H1 (cell line): ENCODE measurements around the gene ADAMTS6. TPM values are rescaled to one million over a fixed set of nuclear protein-coding genes. Genes with fewer than 3 reads are reported as not detected.
"Not testable (repeated sequence)": the region's sequence is repeated elsewhere in the genome, so short reads cannot be mapped to it uniquely, and the experiment has no call there.

Experiments used
- CTCF ChIA-PET: fragments of 300-600 bp; sonication (Branson Sonifier 250); formaldehyde crosslinking; loops from one replicate; lab custom pipeline; 2021; ENCODE audit not compliant: partially characterized antibody; lab: Charles Lee
- POLR2A ChIA-PET: fragments of 300-600 bp; sonication (Branson Sonifier 250); formaldehyde crosslinking; loops from one replicate; lab custom pipeline; 2021; ENCODE audit warnings: inconsistent platforms; ENCODE audit not compliant: partially characterized antibody; lab: Charles Lee
- DNase-seq, 2 experiments: peaks; one replicate each; pipeline versions ENCODE4 v3.0.0 to v3.0.0-alpha.2; 2010 to 2022; ENCODE audit warnings: low spot score in 2 of 2, low read depth in 1 of 2, mixed read lengths in 1 of 2
- FAIRE-seq: peaks from 2 replicates; lab custom pipeline; 2011; peaks lifted over from hg19 to GRCh38; lab: Jason Lieb, UNC
- H2AFZ ChIP-seq: 2 replicates; pipeline ENCODE4 v1.8.1; 2012; ENCODE audit warnings: low read length, inconsistent platforms
- H2AK5ac ChIP-seq: 2 replicates; pipeline ENCODE4 v1.6.1; 2013; ENCODE audit warnings: low read depth, low read length
- H2BK120ac ChIP-seq: replicated peaks from 2 replicates; pipeline ENCODE3; 2013; ENCODE audit warnings: low read depth, low read length, inconsistent platforms
- H2BK12ac ChIP-seq: 2 replicates; pipeline ENCODE4 v1.6.1; 2013; ENCODE audit warnings: low read depth, low read length
- H2BK15ac ChIP-seq: 2 replicates; pipeline ENCODE4 v1.6.1; 2013; ENCODE audit warnings: low read length
- H2BK20ac ChIP-seq: 2 replicates; pipeline ENCODE4 v1.6.1; 2013; ENCODE audit warnings: low read length
- H2BK5ac ChIP-seq: 2 replicates; pipeline ENCODE4 v1.6.1; 2013; ENCODE audit warnings: low read depth, low read length
- H3K14ac ChIP-seq: 2 replicates; pipeline ENCODE4 v1.6.1; 2013; ENCODE audit warnings: inconsistent platforms; ENCODE audit not compliant: insufficient read length
- H3K18ac ChIP-seq: 2 replicates; pipeline ENCODE4 v1.6.1; 2013; ENCODE audit warnings: low read length; ENCODE audit errors: extremely low read depth
- H3K23ac ChIP-seq: 2 replicates; pipeline ENCODE4 v1.6.1; 2013; ENCODE audit warnings: inconsistent platforms; ENCODE audit not compliant: insufficient read length
- H3K23me2 ChIP-seq: 2 replicates; pipeline ENCODE4 v1.6.1; 2013; ENCODE audit warnings: low read depth, low read length
- H3K27ac ChIP-seq: 2 replicates; pipeline ENCODE4 v1.6.1; 2011; ENCODE audit warnings: low read depth, low read length, inconsistent platforms
- H3K27me3 ChIP-seq, 4 experiments: replicated peaks in 1 of 4; 1 replicate in 1 of 4; 2 replicates in 3 of 4; pipeline versions ENCODE4 v1.6.1 to v1.8.1; 2011 to 2013; ENCODE audit warnings: low read length in 3 of 4, mild to moderate bottlenecking in 3 of 4, inconsistent platforms in 2 of 4, mixed read lengths in 2 of 4, moderate library complexity in 1 of 4; ENCODE audit not compliant: control insufficient read depth in 3 of 4, insufficient read depth in 3 of 4; ENCODE audit errors: extremely low read depth in 1 of 4
- H3K36me3 ChIP-seq, 4 experiments: 2 replicates each; pipeline versions ENCODE4 v1.6.1 to v1.8.1; 2011 to 2013; ENCODE audit warnings: mild to moderate bottlenecking in 4 of 4, low read length in 3 of 4, moderate library complexity in 2 of 4, control low read depth in 1 of 4, inconsistent platforms in 1 of 4; ENCODE audit not compliant: insufficient read depth in 4 of 4, control insufficient read depth in 2 of 4
- H3K4ac ChIP-seq: replicated peaks from 2 replicates; pipeline ENCODE3; 2013; ENCODE audit warnings: low read length, low read depth, mixed read lengths, inconsistent platforms; ENCODE audit not compliant: insufficient read length
- H3K4me1 ChIP-seq, 4 experiments: replicated peaks in 1 of 4; 1 replicate in 1 of 4; 2 replicates in 3 of 4; pipeline versions ENCODE4 v1.6.1 to v1.8.1; 2011 to 2013; ENCODE audit warnings: low read length in 3 of 4, inconsistent platforms in 2 of 4, mixed read lengths in 1 of 4; ENCODE audit not compliant: insufficient read depth in 4 of 4, control insufficient read depth in 3 of 4
- H3K4me2 ChIP-seq, 2 experiments: 2 replicates each; pipeline versions ENCODE4 v1.6.1 to v1.8.1; 2011 to 2013; ENCODE audit warnings: low read depth in 2 of 2, low read length in 2 of 2, control low read depth in 1 of 2, inconsistent platforms in 1 of 2, mild to moderate bottlenecking in 1 of 2; ENCODE audit not compliant: insufficient read depth in 1 of 2
- H3K4me3 ChIP-seq, 4 experiments: fragments of 200-600, 300-600 bp in 1 of 4; sonication (generic), shearing (Covaris generic), sonication (Bioruptor Twin) in 1 of 4; 2 replicates each; pipeline versions ENCODE4 v1.5.1 to v1.8.1; 2011 to 2016; ENCODE audit warnings: low read length in 4 of 4, low read depth in 3 of 4, control low read depth in 2 of 4, inconsistent platforms in 2 of 4, mild to moderate bottlenecking in 2 of 4, mixed read lengths in 1 of 4, moderate library complexity in 1 of 4; ENCODE audit not compliant: insufficient read depth in 2 of 4; ENCODE audit errors: extremely low read depth in 1 of 4
- H3K56ac ChIP-seq: replicated peaks from 2 replicates; pipeline ENCODE3; 2013; ENCODE audit warnings: low read depth, mild to moderate bottlenecking, mixed read lengths, low read length, inconsistent platforms; ENCODE audit not compliant: insufficient read length
- H3K79me1 ChIP-seq: 2 replicates; pipeline ENCODE4 v1.6.1; 2013; ENCODE audit warnings: low read depth, low read length, control low read depth
- H3K79me2 ChIP-seq, 2 experiments: 2 replicates each; pipeline versions ENCODE4 v1.6.1 to v1.8.1; 2012 to 2013; ENCODE audit warnings: low read length in 2 of 2, mild to moderate bottlenecking in 2 of 2, inconsistent platforms in 1 of 2; ENCODE audit not compliant: insufficient read depth in 2 of 2, control insufficient read depth in 1 of 2
- H3K9ac ChIP-seq, 4 experiments: replicated peaks in 1 of 4; 1 replicate in 1 of 4; 2 replicates in 3 of 4; pipeline versions ENCODE4 v1.6.1 to v1.8.1; 2011 to 2013; ENCODE audit warnings: low read depth in 3 of 4, low read length in 3 of 4, control low read depth in 2 of 4, mild to moderate bottlenecking in 2 of 4, moderate library complexity in 2 of 4, inconsistent platforms in 1 of 4; ENCODE audit errors: extremely low read depth in 1 of 4
- H3K9me3 ChIP-seq, 2 experiments: 2 replicates each; pipeline versions ENCODE4 v1.6.1 to v1.8.1; 2012 to 2013; ENCODE audit warnings: mild to moderate bottlenecking in 2 of 2, moderate library complexity in 2 of 2, control low read depth in 1 of 2, inconsistent platforms in 1 of 2, low read depth in 1 of 2, low read length in 1 of 2, mixed read lengths in 1 of 2; ENCODE audit not compliant: insufficient read depth in 2 of 2
- H4K20me1 ChIP-seq, 2 experiments: replicated peaks in 1 of 2; 2 replicates each; pipeline versions ENCODE3 to v1.8.1; 2011 to 2013; ENCODE audit warnings: inconsistent platforms in 2 of 2, low read length in 2 of 2, mild to moderate bottlenecking in 1 of 2; ENCODE audit not compliant: insufficient read depth in 2 of 2, control insufficient read depth in 1 of 2
- H4K5ac ChIP-seq: 2 replicates; pipeline ENCODE4 v1.6.1; 2013; ENCODE audit warnings: low read length, low read depth, mixed read lengths, inconsistent platforms; ENCODE audit not compliant: insufficient read length
- H4K8ac ChIP-seq: 2 replicates; pipeline ENCODE4 v1.8.0; 2013; ENCODE audit warnings: mild to moderate bottlenecking, moderate library complexity, low read length, inconsistent platforms; ENCODE audit not compliant: insufficient read depth; ENCODE audit errors: extremely low read depth
- H4K91ac ChIP-seq: replicated peaks from 2 replicates; pipeline ENCODE3; 2013; ENCODE audit warnings: low read length, mixed read lengths, inconsistent platforms; ENCODE audit not compliant: insufficient read length
- HDAC6 ChIP-seq: IDR thresholded peaks from one replicate; pipeline ENCODE4 v1.7.1; 2012; ENCODE audit warnings: low read depth, mild to moderate bottlenecking, inconsistent platforms, low read length, moderate library complexity
- TAF7 ChIP-seq: optimal IDR thresholded peaks from 2 replicates; pipeline ENCODE3; 2011; ENCODE audit warnings: low read depth, mild to moderate bottlenecking, inconsistent platforms, low read length, moderate library complexity, borderline replicate concordance
- WGBS, 2 experiments: shearing (Covaris generic) in 1 of 2; methylation state at CpG; one replicate each; pipeline versions ENCODE4 v1.1.6 to v1.1.7; 2013 to 2015; ENCODE audit warnings: low lambda C conversion rate in 2 of 2, mixed read lengths in 2 of 2, inconsistent platforms in 1 of 2, low coverage in 1 of 2, missing lambda C conversion rate in 1 of 2; ENCODE audit not compliant: insufficient replicate concordance in 2 of 2, insufficient coverage in 1 of 2, insufficient read length in 1 of 2; ENCODE audit errors: extremely low coverage in 1 of 2, missing lambda C conversion rate in 1 of 2; 5-methylcytosine and 5-hydroxymethylcytosine counted together
- polyA plus RNA-seq, 7 experiments: library from polyadenylated mRNA; depleted of rRNA in 3 of 7; stranded (reverse) in 5 of 7; unstranded in 2 of 7; fragments of >200 nt in 5 of 7; fragments of 200-250 nt in 2 of 7; gene quantifications; 1 replicate in 5 of 7; 2 replicates in 1 of 7; 4 replicates in 1 of 7; pipeline versions ENCODE4 v1.2.1 to v1.2.3, GENCODE V29; 2011 to 2013; ENCODE audit warnings: missing spikeins in 2 of 7, mixed read lengths in 2 of 7
- total RNA-seq: library from RNA; stranded (reverse); fragmentation: NEBNext Ultra II Directional; extraction: Animal tissue kit (Norgen Biotek cat#: 25700); gene quantifications from 2 replicates; pipeline ENCODE4 v1.2.1, GENCODE V29; 2021

ADAMTS6 gene
- total and polyA plus RNA-seq, 2 of the 8 experiments (the other 6 are each of a cell fraction or from before 2014, with no cell fraction given) = 0.74 to 2.4 TPM

- no peak for TF ChIP-seq HDAC6
- no peak for TF ChIP-seq TAF7
Measured at GRCh38 chr5:65382582-65382981, 99.1 kb downstream of the ADAMTS6 start (continued).

GRCh38 chr5:65370505-65370904 is 111.2 kb downstream of the ADAMTS6 start:
- H3K9me3 ChIP-seq, H3K14ac ChIP-seq, H2BK12ac ChIP-seq, H4K20me1 ChIP-seq, H3K27ac ChIP-seq, H2BK20ac ChIP-seq, H3K4me3 ChIP-seq, FAIRE-seq, H3K23ac ChIP-seq, H2AK5ac ChIP-seq, H3K9ac ChIP-seq, H3K36me3 ChIP-seq, H3K79me2 ChIP-seq, H2BK15ac ChIP-seq, H3K23me2 ChIP-seq, H4K5ac ChIP-seq, H3K56ac ChIP-seq, H2AFZ ChIP-seq, H3K18ac ChIP-seq, H4K91ac ChIP-seq, H3K27me3 ChIP-seq, H2BK5ac ChIP-seq, H3K79me1 ChIP-seq, H2BK120ac ChIP-seq, H3K4me2 ChIP-seq, H3K4ac ChIP-seq, H3K4me1 ChIP-seq, H4K8ac ChIP-seq: not testable (repeated sequence)
- CTCF ChIA-PET = interaction anchor here (0.8 kb wide), 1 partner anchor 112 kb away, joined by 3 read pairs; no protein-coding TSS in a partner anchor
- DNase-seq = peak; percentile 15 to 53
- POLR2A ChIA-PET = interaction anchor here (0.7 kb wide), 1 partner anchor 23 kb away, joined by 3 read pairs; no protein-coding TSS in a partner anchor
- WGBS, 2 experiments = 86% methylated on average over 15 of the region's 15 CpGs; no CpG with 5 or more reads in 1 of the 2 experiments
